GM12873 (cell line): ENCODE data around the gene CASKIN2.

Source experiments
- CTCF ChIP-seq: IDR thresholded peaks from 2 replicates; pipeline ENCODE4 v1.5.1; 2012; ENCODE audit warnings: low read depth, mild to moderate bottlenecking, moderate library complexity, low read length, control low read depth; ENCODE audit not compliant: insufficient read depth; ENCODE audit errors: missing control alignments

The CASKIN2 gene

GRCh38 chr17:75511270-75511609, 4.1 kb downstream of the CASKIN2 start:
- no peak for TF ChIP-seq CTCF

GRCh38 chr17:75509528-75510258, 5.6 kb downstream of the CASKIN2 start:
- TF ChIP-seq CTCF, result no peak

- TF ChIP-seq CTCF, result no peak
Observed at GRCh38 chr17:75508931-75509361, 6.4 kb downstream of the CASKIN2 start.

- TF ChIP-seq CTCF, result no peak
Observed at GRCh38 chr17:75507733-75508719, 7.3 kb downstream of the CASKIN2 start.

- TF ChIP-seq CTCF, result no peak
Observed at GRCh38 chr17:75506888-75507287, 8.4 kb downstream of the CASKIN2 start.

GRCh38 chr17:75506134-75506533, 9.2 kb downstream of the CASKIN2 start:
- TF ChIP-seq CTCF, result no peak

GRCh38 chr17:75505640-75506039, 9.7 kb downstream of the CASKIN2 start:
- TF ChIP-seq CTCF, result no peak
